ENCODE data around the gene ZNF480. TPM values are rescaled to one million over a fixed set of nuclear protein-coding genes. Genes with fewer than 3 reads are reported as not detected.

Gene ZNF480
- polyA plus RNA-seq, 1 donor from 2014 or later: 7.7 TPM

DNA sequence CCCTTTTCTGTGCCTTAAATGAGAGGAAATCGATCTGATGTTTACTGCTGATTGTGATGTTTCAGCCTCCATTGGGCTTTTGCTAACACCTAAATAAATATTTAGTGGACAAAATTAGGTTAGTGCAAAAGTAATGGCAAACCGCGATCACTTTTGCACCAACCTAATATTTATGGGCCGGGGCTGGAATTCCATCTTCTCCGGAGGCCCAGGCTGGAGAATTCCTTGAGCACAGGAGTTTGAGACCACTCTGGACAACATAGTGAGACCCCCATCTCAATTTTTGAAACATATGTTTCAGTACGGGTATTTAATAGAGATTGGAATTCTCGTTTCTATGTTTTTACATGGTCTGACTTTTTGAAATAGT, 73.4 kb downstream of the ZNF480 start:
- Histone ChIP-seq H3K27ac (ENCODE audit: low read length) (peak overlapping the region; percentile 92), H2AFZ (ENCODE audit: low read depth, low read length) (peak overlapping the region; percentile 69), H3K9ac (ENCODE audit: low read length) (peak overlapping the region; percentile 85), H3K79me2 (replicated peaks; ENCODE audit: insufficient read depth, low read length) (no peaks in the 10 kb centered on the region), H3K27me3 (ENCODE audit: insufficient read depth, low read depth, low read length) (no peaks in the 10 kb centered on the region), H3K4me2 (ENCODE audit: low read length) (peak overlapping the region; percentile 58), H3F3A (ENCODE audit: insufficient read depth, low read length, poor library complexity, severe bottlenecking) (peaks cover 5% of the 10 kb centered on the region), H3K9me2 (ENCODE audit: insufficient read depth, low read length) (no peaks in the 10 kb centered on the region), H3K9me3 (ENCODE audit: low read length) (peaks cover 19% of the 10 kb centered on the region), H3K4me3 (ENCODE audit: low read length) (peak overlapping the region; percentile 71), H3K36me3 (ENCODE audit: insufficient read depth, low read length) (peaks cover 18% of the 10 kb centered on the region), H4K20me1 (ENCODE audit: insufficient read depth) (no peaks in the 10 kb centered on the region)
- no peak for TF ChIP-seq POLR2AphosphoS5 (IDR thresholded peaks at IDR 0.05)
- TF ChIP-seq EP300 (conservative IDR thresholded peaks at IDR 0.05; ENCODE audit: poor library complexity, severe bottlenecking): no peak
- TF ChIP-seq TAF1 (IDR thresholded peaks at IDR 0.05; ENCODE audit: low read depth): no peak
- TF ChIP-seq EZH2 (IDR thresholded peaks at IDR 0.05; ENCODE audit: borderline replicate concordance, insufficient read depth, low read length, poor library complexity, severe bottlenecking): no peak
- TF ChIP-seq, protein P1, sequence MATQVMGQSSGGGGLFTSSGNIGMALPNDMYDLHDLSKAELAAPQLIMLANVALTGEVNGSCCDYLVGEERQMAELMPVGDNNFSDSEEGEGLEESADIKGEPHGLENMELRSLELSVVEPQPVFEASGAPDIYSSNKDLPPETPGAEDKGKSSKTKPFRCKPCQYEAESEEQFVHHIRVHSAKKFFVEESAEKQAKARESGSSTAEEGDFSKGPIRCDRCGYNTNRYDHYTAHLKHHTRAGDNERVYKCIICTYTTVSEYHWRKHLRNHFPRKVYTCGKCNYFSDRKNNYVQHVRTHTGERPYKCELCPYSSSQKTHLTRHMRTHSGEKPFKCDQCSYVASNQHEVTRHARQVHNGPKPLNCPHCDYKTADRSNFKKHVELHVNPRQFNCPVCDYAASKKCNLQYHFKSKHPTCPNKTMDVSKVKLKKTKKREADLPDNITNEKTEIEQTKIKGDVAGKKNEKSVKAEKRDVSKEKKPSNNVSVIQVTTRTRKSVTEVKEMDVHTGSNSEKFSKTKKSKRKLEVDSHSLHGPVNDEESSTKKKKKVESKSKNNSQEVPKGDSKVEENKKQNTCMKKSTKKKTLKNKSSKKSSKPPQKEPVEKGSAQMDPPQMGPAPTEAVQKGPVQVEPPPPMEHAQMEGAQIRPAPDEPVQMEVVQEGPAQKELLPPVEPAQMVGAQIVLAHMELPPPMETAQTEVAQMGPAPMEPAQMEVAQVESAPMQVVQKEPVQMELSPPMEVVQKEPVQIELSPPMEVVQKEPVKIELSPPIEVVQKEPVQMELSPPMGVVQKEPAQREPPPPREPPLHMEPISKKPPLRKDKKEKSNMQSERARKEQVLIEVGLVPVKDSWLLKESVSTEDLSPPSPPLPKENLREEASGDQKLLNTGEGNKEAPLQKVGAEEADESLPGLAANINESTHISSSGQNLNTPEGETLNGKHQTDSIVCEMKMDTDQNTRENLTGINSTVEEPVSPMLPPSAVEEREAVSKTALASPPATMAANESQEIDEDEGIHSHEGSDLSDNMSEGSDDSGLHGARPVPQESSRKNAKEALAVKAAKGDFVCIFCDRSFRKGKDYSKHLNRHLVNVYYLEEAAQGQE (IDR thresholded peaks at IDR 0.05; ENCODE audit: borderline replicate concordance): no peak
- no peak for TF ChIP-seq RAD21 (conservative IDR thresholded peaks at IDR 0.05)
- TF ChIP-seq, protein P2, sequence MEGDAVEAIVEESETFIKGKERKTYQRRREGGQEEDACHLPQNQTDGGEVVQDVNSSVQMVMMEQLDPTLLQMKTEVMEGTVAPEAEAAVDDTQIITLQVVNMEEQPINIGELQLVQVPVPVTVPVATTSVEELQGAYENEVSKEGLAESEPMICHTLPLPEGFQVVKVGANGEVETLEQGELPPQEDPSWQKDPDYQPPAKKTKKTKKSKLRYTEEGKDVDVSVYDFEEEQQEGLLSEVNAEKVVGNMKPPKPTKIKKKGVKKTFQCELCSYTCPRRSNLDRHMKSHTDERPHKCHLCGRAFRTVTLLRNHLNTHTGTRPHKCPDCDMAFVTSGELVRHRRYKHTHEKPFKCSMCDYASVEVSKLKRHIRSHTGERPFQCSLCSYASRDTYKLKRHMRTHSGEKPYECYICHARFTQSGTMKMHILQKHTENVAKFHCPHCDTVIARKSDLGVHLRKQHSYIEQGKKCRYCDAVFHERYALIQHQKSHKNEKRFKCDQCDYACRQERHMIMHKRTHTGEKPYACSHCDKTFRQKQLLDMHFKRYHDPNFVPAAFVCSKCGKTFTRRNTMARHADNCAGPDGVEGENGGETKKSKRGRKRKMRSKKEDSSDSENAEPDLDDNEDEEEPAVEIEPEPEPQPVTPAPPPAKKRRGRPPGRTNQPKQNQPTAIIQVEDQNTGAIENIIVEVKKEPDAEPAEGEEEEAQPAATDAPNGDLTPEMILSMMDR (IDR thresholded peaks at IDR 0.05; ENCODE audit: poor library complexity, severe bottlenecking): no peak
- TF ChIP-seq MXI1 (conservative IDR thresholded peaks at IDR 0.05; ENCODE audit: poor library complexity, severe bottlenecking): no peak
- no peak for TF ChIP-seq SMC3 (conservative IDR thresholded peaks at IDR 0.05; ENCODE audit: poor library complexity)

Small RNA genes within 50 kb of the gene (small RNA-seq; reads per million reads assigned to genes)
- 4.1 to 19.7 (median 15.2) reads per million in 3 experiments for gene MIR643
- gene RF00019: 0 to 1.2 (median 0) reads per million in 3 experiments

Other genes with a start within 250 kb of the ZNF480 start
- gene ZNF432, start 248.3 kb upstream of the ZNF480 start, polyA plus RNA-seq: 38.7 and 48.6 TPM in 2 replicates
- gene ZNF841, start 201.4 kb upstream of the ZNF480 start, polyA plus RNA-seq: 27.5 and 30.1 TPM in 2 replicates
- 9.7 and 10.9 TPM in 2 replicates for gene ZNF616, start 157.2 kb upstream of the ZNF480 start, polyA plus RNA-seq
- 13.2 and 24.5 TPM in 2 replicates for gene ZNF836, start 125.5 kb upstream of the ZNF480 start, polyA plus RNA-seq
- 394 and 458 TPM in 2 replicates for gene PPP2R1A, start 107.1 kb upstream of the ZNF480 start, polyA plus RNA-seq
- gene ZNF766, start 27.6 kb upstream of the ZNF480 start, polyA plus RNA-seq: 21.8 and 24.2 TPM in 2 replicates
- 23.1 and 28.3 TPM in 2 replicates for gene ZNF610, start 39.1 kb downstream of the ZNF480 start, polyA plus RNA-seq
- gene ZNF880, start 72.8 kb downstream of the ZNF480 start, polyA plus RNA-seq: 37.8 and 41.8 TPM in 2 replicates
- gene ZNF528, start 100.7 kb downstream of the ZNF480 start, polyA plus RNA-seq: 44.3 and 51.7 TPM in 2 replicates
- 1.1 and 2.9 TPM in 2 replicates for gene ZNF534, start 132.0 kb downstream of the ZNF480 start, polyA plus RNA-seq
- gene ZNF578, start 156.4 kb downstream of the ZNF480 start, polyA plus RNA-seq: 0.47 and 1.1 TPM in 2 replicates
- 6.5 and 13.4 TPM in 2 replicates for gene ZNF808, start 230.5 kb downstream of the ZNF480 start, polyA plus RNA-seq

Measured in neural cell (in vitro differentiated cells).